ENCODE data around the gene KLHL26. TPM values are rescaled to one million over a fixed set of nuclear protein-coding genes. Genes with fewer than 3 reads are reported as not detected.

KLHL26 gene
- total RNA-seq, 4 donors from 2014 or later = 7.0 to 15.7 (median 7.6) TPM

GRCh38 chr19:18700501-18701249 is 63.8 kb downstream of the KLHL26 start:
- H3K4me3 ChIP-seq = peak overlapping the region; percentile 19 to 46 (median 26)
- in situ Hi-C loops (cut with MboI; ENCODE audit: low pct_ligation_motif_present in 1 of 4, low pct_unique_long_range_greater_than_20kb in 1 of 4, low sequenced_read_pairs in 3 of 4) = no loop called here
- intact Hi-C loops (cut with DNase I; ENCODE audit: low total_unique reads) = no loop called here

GRCh38 chr19:18701250-18701608 is 64.4 kb downstream of the KLHL26 start:
- intact Hi-C loops (cut with DNase I; ENCODE audit: low total_unique reads) (no loop called here), in situ Hi-C loops (cut with MboI; ENCODE audit: low pct_ligation_motif_present in 1 of 4, low pct_unique_long_range_greater_than_20kb in 1 of 4, low sequenced_read_pairs in 3 of 4) (no loop called here)
- no peaks in the 10 kb centered on the region for H3K9me3 ChIP-seq
- H3K27ac ChIP-seq = peak overlapping the region; percentile 72 to 90 (median 79)
- H3K27me3 ChIP-seq = no peaks in the 10 kb centered on the region
- DNase-seq = no peak
- WGBS, 2 donors (ENCODE audit: low coverage in 1 of 2) = 37% methylated on average over 7 of the region's 7 CpGs; no CpG with 5 or more reads in 1 of the 2 donors
- TF ChIP-seq CTCF (IDR thresholded peaks at IDR 0.05) (no peak), POLR2AphosphoS5 (IDR thresholded peaks at IDR 0.05) (no peak), POLR2A (IDR thresholded peaks at IDR 0.05) (no peak), EP300 (IDR thresholded peaks at IDR 0.05; ENCODE audit: low read depth) (no peak)
- peaks cover 13 to 28% (median 19%) of the 10 kb centered on the region in 4 donors for H3K4me1 ChIP-seq
- peak overlapping the region in 3 of 4 donors; percentile 19 to 46 (median 20) for H3K4me3 ChIP-seq
- H3K36me3 ChIP-seq = no peaks in the 10 kb centered on the region

More at GRCh38 chr19:18700501-18701249, 63.8 kb downstream of the KLHL26 start:
- Histone ChIP-seq H3K27ac (peak overlapping the region; percentile 72 to 90 (median 79)), H3K9me3 (no peaks in the 10 kb centered on the region), H3K27me3 (no peaks in the 10 kb centered on the region), H3K36me3 (no peaks in the 10 kb centered on the region), H3K4me1 (peaks cover 13 to 28% (median 19%) of the 10 kb centered on the region in 4 donors)
- no peak for TF ChIP-seq CTCF (IDR thresholded peaks at IDR 0.05)
- peak in 2 of 3 donors; percentile 12 to 42 for TF ChIP-seq POLR2AphosphoS5 (IDR thresholded peaks at IDR 0.05)
- DNase-seq = peak; percentile 79
- 13 to 31% methylated on average over 3 to 32 of the region's 35 CpGs for WGBS, 2 donors (ENCODE audit: low coverage in 1 of 2)

- WGBS, 2 donors (ENCODE audit: low coverage in 1 of 2) = 85 to 100% methylated on average over 1 to 4 of the region's 4 CpGs
Measured at GRCh38 chr19:18704054-18704453, 67.2 kb downstream of the KLHL26 start.

GRCh38 chr19:18704971-18705370 is 68.1 kb downstream of the KLHL26 start:
- intact Hi-C loops (cut with DNase I; ENCODE audit: low total_unique reads) = no loop called here
- no peak for DNase-seq
- H3K27ac ChIP-seq = no peak overlapping the region
- H3K4me1 ChIP-seq = peaks cover 9 to 14% (median 12%) of the 10 kb centered on the region in 4 donors
- 81% methylated on average over 7 of the region's 7 CpGs; no CpG with 5 or more reads in 1 of the 2 donors for WGBS, 2 donors (ENCODE audit: low coverage in 1 of 2)
- no peaks in the 10 kb centered on the region for H3K27me3 ChIP-seq
- no peaks in the 10 kb centered on the region for H3K36me3 ChIP-seq
- no peak for TF ChIP-seq EP300 (IDR thresholded peaks at IDR 0.05; ENCODE audit: low read depth)
- TF ChIP-seq POLR2AphosphoS5 (IDR thresholded peaks at IDR 0.05) = no peak
- no peak for TF ChIP-seq CTCF (IDR thresholded peaks at IDR 0.05)
- no peak for TF ChIP-seq POLR2A (IDR thresholded peaks at IDR 0.05)
- in situ Hi-C loops (cut with MboI; ENCODE audit: low pct_ligation_motif_present in 1 of 4, low pct_unique_long_range_greater_than_20kb in 1 of 4, low sequenced_read_pairs in 3 of 4) = no loop called here
- no peak overlapping the region for H3K4me3 ChIP-seq
- H3K9me3 ChIP-seq = no peaks in the 10 kb centered on the region

More at GRCh38 chr19:18704054-18704453, 67.2 kb downstream of the KLHL26 start:
- no peak overlapping the region for H3K4me3 ChIP-seq
- no peaks in the 10 kb centered on the region for H3K9me3 ChIP-seq
- peaks cover 14 to 23% (median 19%) of the 10 kb centered on the region in 4 donors for H3K4me1 ChIP-seq
- no peak for DNase-seq
- intact Hi-C loops (cut with DNase I; ENCODE audit: low total_unique reads) (no loop called here), in situ Hi-C loops (cut with MboI; ENCODE audit: low pct_ligation_motif_present in 1 of 4, low pct_unique_long_range_greater_than_20kb in 1 of 4, low sequenced_read_pairs in 3 of 4) (no loop called here)
- H3K27me3 ChIP-seq = no peaks in the 10 kb centered on the region
- H3K27ac ChIP-seq = no peak overlapping the region
- TF ChIP-seq CTCF (IDR thresholded peaks at IDR 0.05) (no peak), EP300 (IDR thresholded peaks at IDR 0.05; ENCODE audit: low read depth) (no peak), POLR2AphosphoS5 (IDR thresholded peaks at IDR 0.05) (no peak), POLR2A (IDR thresholded peaks at IDR 0.05) (no peak)
- no peaks in the 10 kb centered on the region for H3K36me3 ChIP-seq

Data from transverse colon (tissue), 4 donors.